ENCODE measurements around the gene PFDN4. TPM values are rescaled to one million over a fixed set of nuclear protein-coding genes. Genes with fewer than 3 reads are reported as not detected.

PFDN4 gene
- polyA plus RNA-seq, 2 of the 4 experiments (the other 2 are of a cell fraction) = 140 to 146 TPM

- ChIA-PET POLR2A (no interaction called here), CTCF (no interaction called here)
- FAIRE-seq = no peak
- H3K4me2 ChIP-seq = no peak overlapping the region
- no peaks in the 10 kb centered on the region for H3K9me3 ChIP-seq
- no peak for DNase-seq (ENCODE audit: low read depth in 1 of 2, low spot score in 1 of 2)
- ATAC-seq = no peak
- no peak overlapping the region for H3K27ac ChIP-seq
- H3K4me1 ChIP-seq = 0 out of 3 replicates have a peak, but pooled peaks cover 3% of the 10 kb centered on the region
- 63% methylated on average over 6 of the region's 6 CpGs for whole genome bisulfite sequencing (ENCODE audit: missing lambda C conversion rate)
- no peak for TF ChIP-seq SREBF2 (IDR thresholded peaks at IDR 0.05)
- no peak for TF ChIP-seq MAFK (IDR thresholded peaks at IDR 0.05; ENCODE audit: partially characterized antibody)
- TF ChIP-seq PHF8 (IDR thresholded peaks at IDR 0.05; ENCODE audit: borderline replicate concordance, low read depth) = no peak
- no peak for TF ChIP-seq CHD4 (IDR thresholded peaks at IDR 0.05; ENCODE audit: borderline replicate concordance)
- TF ChIP-seq ATOH8 (CRISPR knock-in tag; IDR thresholded peaks at IDR 0.05; ENCODE audit: low read depth) = no peak
- no peak for TF ChIP-seq EP300 (IDR thresholded peaks at IDR 0.05)
- TF ChIP-seq FOSB (CRISPR knock-in tag; IDR thresholded peaks at IDR 0.05) = no peak
- no peak for TF ChIP-seq EHMT2 (IDR thresholded peaks at IDR 0.05; ENCODE audit: low read depth)
- TF ChIP-seq JUN (IDR thresholded peaks at IDR 0.05) = no peak
- no peak for TF ChIP-seq HEYL (CRISPR knock-in tag; IDR thresholded peaks at IDR 0.05)
- TF ChIP-seq KDM5A (IDR thresholded peaks at IDR 0.05) = no peak
- TF ChIP-seq JUNB (IDR thresholded peaks at IDR 0.05) = no peak
- no peak for TF ChIP-seq HOXB5 (CRISPR knock-in tag; IDR thresholded peaks at IDR 0.05)
- TF ChIP-seq GATA3 (IDR thresholded peaks at IDR 0.05; ENCODE audit: borderline replicate concordance) = no peak
- TF ChIP-seq, protein P1, sequence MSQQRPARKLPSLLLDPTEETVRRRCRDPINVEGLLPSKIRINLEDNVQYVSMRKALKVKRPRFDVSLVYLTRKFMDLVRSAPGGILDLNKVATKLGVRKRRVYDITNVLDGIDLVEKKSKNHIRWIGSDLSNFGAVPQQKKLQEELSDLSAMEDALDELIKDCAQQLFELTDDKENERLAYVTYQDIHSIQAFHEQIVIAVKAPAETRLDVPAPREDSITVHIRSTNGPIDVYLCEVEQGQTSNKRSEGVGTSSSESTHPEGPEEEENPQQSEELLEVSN (IDR thresholded peaks at IDR 0.05; ENCODE audit: borderline replicate concordance, low read depth) = no peak
- no peak for TF ChIP-seq CHD2 (IDR thresholded peaks at IDR 0.05; ENCODE audit: low read length, partially characterized antibody)
- TF ChIP-seq HDAC2 (IDR thresholded peaks at IDR 0.05) = no peak
- TF ChIP-seq RARB (CRISPR knock-in tag; IDR thresholded peaks at IDR 0.05) = no peak
- TF ChIP-seq TFCP2L1 (CRISPR knock-in tag; IDR thresholded peaks at IDR 0.05) = no peak
- H3K4me3 ChIP-seq = no peak overlapping the region
Observed at GRCh38 chr20:54266844-54267243, 59.0 kb downstream of the PFDN4 start.

- TF ChIP-seq CBX8 (IDR thresholded peaks at IDR 0.05) = no peak
- TF ChIP-seq ZFP36 (IDR thresholded peaks at IDR 0.05; ENCODE audit: borderline replicate concordance, partially characterized antibody) = no peak
- TF ChIP-seq FOSL2 (IDR thresholded peaks at IDR 0.05) = no peak
- no peak for TF ChIP-seq FOSL2 (CRISPR knock-in tag; IDR thresholded peaks at IDR 0.05)
- no peak for TF ChIP-seq GATA3 (IDR thresholded peaks at IDR 0.05; ENCODE audit: borderline replicate concordance)
- no peak for TF ChIP-seq JUNB (IDR thresholded peaks at IDR 0.05)
- TF ChIP-seq FOXS1 (CRISPR knock-in tag; IDR thresholded peaks at IDR 0.05) = no peak
- TF ChIP-seq MAZ (IDR thresholded peaks at IDR 0.05; ENCODE audit: borderline replicate concordance, low read depth, low read length) = no peak
- TF ChIP-seq CBX2 (IDR thresholded peaks at IDR 0.05; ENCODE audit: borderline replicate concordance, low read depth) = no peak
- TF ChIP-seq KDM1A (IDR thresholded peaks at IDR 0.05; ENCODE audit: low read depth) = no peak
- no peak for TF ChIP-seq MAX (IDR thresholded peaks at IDR 0.05)
- no peak for TF ChIP-seq HOXA7 (CRISPR knock-in tag; IDR thresholded peaks at IDR 0.05)
- TF ChIP-seq, protein P1 (IDR thresholded peaks at IDR 0.05; ENCODE audit: borderline replicate concordance, low read depth) = no peak
- TF ChIP-seq BCL3 (IDR thresholded peaks at IDR 0.05) = no peak
- no peak for TF ChIP-seq EHF (CRISPR knock-in tag; IDR thresholded peaks at IDR 0.05)
- no peak for TF ChIP-seq CHD4 (IDR thresholded peaks at IDR 0.05; ENCODE audit: borderline replicate concordance)
- DNase-seq (ENCODE audit: low read depth in 1 of 2, low spot score in 1 of 2) (no peak), FAIRE-seq (no peak), ATAC-seq (peak in 1 of 2 experiments; percentile 64; a peak in 3 of 6 replicates)
- H3K9me3 ChIP-seq = no peaks in the 10 kb centered on the region
- 0 out of 3 replicates have a peak, but pooled peaks cover 3% of the 10 kb centered on the region for H3K4me1 ChIP-seq
- 39% methylated on average over 4 of the region's 4 CpGs for WGBS (ENCODE audit: missing lambda C conversion rate)
- ChIA-PET POLR2A (no interaction called here), CTCF (no interaction called here)
- H3K4me2 ChIP-seq = 0 out of 3 replicates have a peak overlapping the region, but pooled peaks have one; percentile 14
- no peak overlapping the region for H3K27ac ChIP-seq
- no peak overlapping the region for H3K4me3 ChIP-seq
Observed at GRCh38 chr20:54267483-54268003, 59.7 kb downstream of the PFDN4 start.

Data from A549 (cell line).